ENCODE data around the gene SEMA4A. TPM values are rescaled to one million over a fixed set of nuclear protein-coding genes. Genes with fewer than 3 reads are reported as not detected.
"Not testable (repeated sequence)": the region's sequence is repeated elsewhere in the genome, so short reads cannot be mapped to it uniquely, and the experiment has no call there.

The SEMA4A gene
- total and polyA plus RNA-seq, 12 donors: 0.98 to 6.8 (median 1.8) TPM

- H3K36me3 ChIP-seq: peaks cover 0 to 11% (median 0%) of the 10 kb centered on the region in 9 donors
- H3K4me1 ChIP-seq: peaks cover 15 to 60% (median 43%) of the 10 kb centered on the region in 9 donors
- H3K27me3 ChIP-seq: peaks cover 0 to 7% (median 0%) of the 10 kb centered on the region in 7 donors
- peak within 1 kb of the TSS; percentile 86 to 99 (median 96) for H3K4me3 ChIP-seq
- no peak for TF ChIP-seq CTCF (IDR thresholded peaks at IDR 0.05)
- H3K9me3 ChIP-seq: no peaks in the 10 kb centered on the region
- 2 to 3% methylated on average over 37 of the region's 37 CpGs for WGBS, 2 donors
- ATAC-seq (peak; percentile 82 to 92 (median 86)), DNase-seq (peak; percentile 91 to 92)
- peak within 1 kb of the TSS; percentile 93 to 100 (median 98) for H3K27ac ChIP-seq
- intact Hi-C loops (cut with DNase I): no loop called here
Observed at GRCh38 chr1:156114101-156114918, 39.1 kb upstream of the SEMA4A start, which contains the start of gene LMNA. LMNA (plus strand) TSS chr1:156114711; CDS start chr1:156114919, 208 bp downstream.

GRCh38 chr1:156114919-156115513 is 38.4 kb upstream of the SEMA4A start:
- intact Hi-C loops (cut with DNase I): no loop called here
- Histone ChIP-seq H3K9me3 (no peaks in the 10 kb centered on the region), H3K27ac (peak overlapping the region; percentile 93 to 100 (median 98)), H3K36me3 (peaks cover 0 to 15% (median 0%) of the 10 kb centered on the region in 9 donors), H3K27me3 (peaks cover 0 to 7% (median 0%) of the 10 kb centered on the region in 7 donors), H3K4me1 (peaks cover 18 to 67% (median 50%) of the 10 kb centered on the region in 9 donors), H3K4me3 (peak overlapping the region; percentile 86 to 99 (median 96))
- WGBS, 2 donors: 0% methylated on average over 49 of the region's 49 CpGs
- TF ChIP-seq CTCF (IDR thresholded peaks at IDR 0.05): no peak
- DNase-seq (no peak), ATAC-seq (peak; percentile 5 to 57 (median 41))

GRCh38 chr1:156115514-156116374 is 37.6 kb upstream of the SEMA4A start:
- H3K9me3 ChIP-seq: no peaks in the 10 kb centered on the region
- peaks cover 0 to 22% (median 0%) of the 10 kb centered on the region in 9 donors for H3K36me3 ChIP-seq
- H3K27ac ChIP-seq: peak overlapping the region; percentile 93 to 100 (median 98)
- peaks cover 23 to 74% (median 57%) of the 10 kb centered on the region in 9 donors for H3K4me1 ChIP-seq
- intact Hi-C loops (cut with DNase I): no loop called here
- H3K27me3 ChIP-seq: peaks cover 0 to 7% (median 0%) of the 10 kb centered on the region in 7 donors
- no peak for TF ChIP-seq CTCF (IDR thresholded peaks at IDR 0.05)
- DNase-seq (peak; percentile 66 to 70), ATAC-seq (peak; percentile 17 to 56 (median 42))
- WGBS, 2 donors: 1 to 2% methylated on average over 19 of the region's 19 CpGs
- H3K4me3 ChIP-seq: peak overlapping the region; percentile 86 to 99 (median 96)

GRCh38 chr1:156116731-156117130 is 36.7 kb upstream of the SEMA4A start:
- Histone ChIP-seq H3K36me3 (peaks cover 0 to 27% (median 0%) of the 10 kb centered on the region in 9 donors), H3K4me1 (peaks cover 32 to 80% (median 67%) of the 10 kb centered on the region in 9 donors), H3K27ac (peak overlapping the region; percentile 93 to 100 (median 98)), H3K4me3 (peak overlapping the region; percentile 86 to 99 (median 96))
- H3K27me3 ChIP-seq; H3K9me3 ChIP-seq; intact Hi-C loops (cut with DNase I); DNase-seq; ATAC-seq: not testable (repeated sequence)
- 55 to 60% methylated on average over 5 of the region's 5 CpGs for WGBS, 2 donors

Measured in heart right ventricle (tissue), 16 donors.